ENCODE results near the gene BHLHE40. TPM values are rescaled to one million over a fixed set of nuclear protein-coding genes. Genes with fewer than 3 reads are reported as not detected.

BHLHE40 gene
- polyA plus RNA-seq, 6 donors from 2014 or later = 1.8 to 6.4 (median 3.3) TPM

DNA sequence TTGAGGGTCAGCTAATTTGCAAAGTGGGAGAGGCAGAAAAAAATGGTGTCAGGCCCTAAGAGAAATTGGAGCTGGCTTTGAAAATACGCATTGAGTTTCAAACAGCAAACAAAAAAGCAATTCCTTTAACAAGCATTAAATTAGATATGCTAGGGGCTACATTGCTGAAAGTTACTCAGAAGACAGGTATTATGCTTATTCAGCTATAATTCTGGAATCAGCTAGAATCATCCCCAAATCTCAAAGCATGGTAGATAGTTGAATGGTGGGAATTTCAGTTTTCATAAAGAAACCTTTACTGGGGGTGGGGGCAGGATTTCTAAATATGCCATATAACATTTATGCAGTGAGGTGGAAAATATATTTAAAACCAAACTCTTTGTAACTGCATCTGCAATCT is 50.5 kb downstream of the BHLHE40 start:
- no peaks in the 10 kb centered on the region for H3K36me3 Mint-ChIP-seq
- H3K27ac Mint-ChIP-seq = peak overlapping the region in 2 of 6 donors; percentile 21 to 77
- DNase-seq = no peak
- peaks cover 15 to 32% (median 17%) of the 10 kb centered on the region in 3 donors for H3K4me1 Mint-ChIP-seq
- H3K9me3 Mint-ChIP-seq = no peaks in the 10 kb centered on the region
- H3K4me3 Mint-ChIP-seq = peak overlapping the region in 1 of 8 donors; percentile 45
- H3K27me3 Mint-ChIP-seq = peaks cover 0 to 6% (median 0%) of the 10 kb centered on the region in 3 donors
- ATAC-seq (ENCODE audit: low read depth in 2 of 2) = no peak

GRCh38 chr3:5030152-5030551 is 50.9 kb downstream of the BHLHE40 start:
- no peak for DNase-seq
- peaks cover 19 to 36% (median 21%) of the 10 kb centered on the region in 3 donors for H3K4me1 Mint-ChIP-seq
- ATAC-seq (ENCODE audit: low read depth in 2 of 2) = no peak
- no peaks in the 10 kb centered on the region for H3K36me3 Mint-ChIP-seq
- no peak overlapping the region for H3K4me3 Mint-ChIP-seq
- H3K27me3 Mint-ChIP-seq = peaks cover 0 to 6% (median 0%) of the 10 kb centered on the region in 3 donors
- no peaks in the 10 kb centered on the region for H3K9me3 Mint-ChIP-seq
- H3K27ac Mint-ChIP-seq = peak overlapping the region in 1 of 6 donors; percentile 56

DNA sequence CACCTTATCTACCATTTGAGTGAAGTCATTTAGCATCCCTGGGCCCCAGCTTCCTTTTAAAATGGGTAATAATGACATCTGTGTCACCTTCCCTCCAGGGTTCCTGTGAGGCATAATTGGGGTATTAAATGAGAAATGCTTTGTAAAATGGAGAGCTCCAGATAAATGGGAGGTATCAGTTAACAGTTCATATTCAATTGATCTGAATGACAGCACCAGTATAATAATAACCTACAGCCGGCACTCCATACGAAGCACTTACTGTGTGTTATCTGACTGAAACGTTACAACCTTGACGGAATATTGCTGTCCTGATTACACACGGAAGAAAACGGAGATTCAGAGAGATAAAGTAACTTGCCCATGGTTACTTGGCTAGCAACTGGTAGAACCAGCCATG is 53.6 kb downstream of the BHLHE40 start:
- DNase-seq = no peak
- no peak overlapping the region for H3K27ac Mint-ChIP-seq
- H3K4me3 Mint-ChIP-seq = no peak overlapping the region
- no peaks in the 10 kb centered on the region for H3K36me3 Mint-ChIP-seq
- H3K9me3 Mint-ChIP-seq = no peaks in the 10 kb centered on the region
- H3K4me1 Mint-ChIP-seq = peaks cover 34 to 43% (median 37%) of the 10 kb centered on the region in 3 donors
- peaks cover 0 to 6% (median 0%) of the 10 kb centered on the region in 3 donors for H3K27me3 Mint-ChIP-seq
- no peak for ATAC-seq (ENCODE audit: low read depth in 2 of 2)

Other genes with a start within 250 kb of the BHLHE40 start
- 10 to 100 TPM; 36.7 to 64.8 (median 60.6) TPM for gene ARL8B, start 142.9 kb downstream of the BHLHE40 start, polyA plus RNA-seq (ENCODE audit: low read depth in 6 of 6)
- gene EDEM1, start 208.3 kb downstream of the BHLHE40 start, polyA plus RNA-seq (ENCODE audit: low read depth in 6 of 6) = 10 to 100 TPM; 43.5 to 77.8 (median 57.4) TPM

Data from naive B cell (primary cell).